HepG2 (cell line): Measurements from ENCODE around the gene CACNA1I. TPM values are rescaled to one million over a fixed set of nuclear protein-coding genes. Genes with fewer than 3 reads are reported as not detected.
A peak's percentile ranks its signal among the peaks of the same experiment; 100 is the strongest.

Source experiments
- ATAC-seq: fragments of 200-7000 bp; cut with Tn5 transposase; 3 replicates; pipeline ENCODE4 v1.9.1; 2020; ENCODE audit warnings: mild to moderate bottlenecking, moderate library complexity
- BruUV-seq: library from RNA; stranded (reverse); fragments of 400-500 nt; replicated peaks from 2 replicates; lab custom pipeline; 2021; lab: Mats Ljungman, UMichigan
- CTCF ChIA-PET: fragments of 300-600 bp; formaldehyde crosslinking; extraction: SDS; loops from one replicate; lab custom pipeline; 2021; ENCODE audit warnings: low total read pairs, inconsistent platforms, low intra/inter-chr PET ratio; lab: Yijun Ruan, JAX
- POLR2A ChIA-PET: fragments of 350-600 bp; sonication (Branson Sonifier 250); formaldehyde crosslinking; loops from one replicate; lab custom pipeline; 2020; ENCODE audit warnings: antibody characterized with exemption, inconsistent platforms; lab: Yijun Ruan, JAX
- DNase-seq: peaks from one replicate; pipeline ENCODE4 v3.0.0-alpha.2; 2015; ENCODE audit warnings: low spot score
- FAIRE-seq: peaks from 3 replicates; lab custom pipeline; 2011; peaks lifted over from hg19 to GRCh38; lab: Jason Lieb, UNC
- H2AFZ ChIP-seq: one replicate; pipeline ENCODE4 v1.6.1; 2011; ENCODE audit warnings: low read length, inconsistent platforms
- H3K27ac ChIP-seq: fragments of 300-600 bp; 3 replicates; pipeline ENCODE4 v1.8.0; 2011; ENCODE audit warnings: mixed run types, mild to moderate bottlenecking, mixed read lengths, low read length, inconsistent platforms; ENCODE audit not compliant: insufficient read depth; ENCODE audit errors: extremely low read length
- H3K27me3 ChIP-seq, 2 experiments: fragments of 200-600 bp in 1 of 2; 2 replicates in 1 of 2; 3 replicates in 1 of 2; pipeline versions ENCODE4 v1.6.0 to v1.8.0; 2011; ENCODE audit warnings: low read length in 2 of 2, mild to moderate bottlenecking in 2 of 2, moderate library complexity in 2 of 2, inconsistent platforms in 1 of 2; ENCODE audit not compliant: insufficient read depth in 2 of 2, control insufficient read depth in 1 of 2
- H3K36me3 ChIP-seq, 2 experiments: fragments of 200-600 bp in 1 of 2; replicated peaks in 1 of 2; 2 replicates in 1 of 2; 3 replicates in 1 of 2; pipeline versions ENCODE4 v1.5.1 to v1.8.0; 2011; ENCODE audit warnings: low read length in 2 of 2, inconsistent platforms in 1 of 2; ENCODE audit not compliant: insufficient read depth in 2 of 2, control insufficient read depth in 1 of 2
- H3K4me1 ChIP-seq: 2 replicates; pipeline ENCODE4 v1.5.1; 2012; ENCODE audit warnings: low read length, inconsistent platforms; ENCODE audit not compliant: insufficient read depth
- H3K4me2 ChIP-seq: 2 replicates; pipeline ENCODE4 v1.6.0; 2011; ENCODE audit warnings: low read depth, low read length, inconsistent platforms
- H3K4me3 ChIP-seq, 3 experiments: fragments of 200-600 bp in 1 of 3; sonication (generic), shearing (Covaris generic) in 1 of 3; replicated peaks in 1 of 3; 2 replicates each; pipeline ENCODE4 v1.5.1; 2011 to 2016; ENCODE audit warnings: low read length in 3 of 3, inconsistent platforms in 2 of 3, low read depth in 2 of 3, mild to moderate bottlenecking in 2 of 3, control low read depth in 1 of 3, mixed read lengths in 1 of 3; ENCODE audit not compliant: insufficient read depth in 1 of 3
- H3K79me2 ChIP-seq: one replicate; pipeline ENCODE4 v1.6.1; 2011; ENCODE audit warnings: low read length, inconsistent platforms; ENCODE audit not compliant: insufficient read depth
- H3K9ac ChIP-seq: 2 replicates; pipeline ENCODE4 v1.6.0; 2011; ENCODE audit warnings: mild to moderate bottlenecking, low read depth, low read length, inconsistent platforms; ENCODE audit not compliant: insufficient read depth
- H3K9me3 ChIP-seq: 2 replicates; pipeline ENCODE4 v1.5.1; 2012; ENCODE audit warnings: mild to moderate bottlenecking, low read length
- H4K20me1 ChIP-seq: 2 replicates; pipeline ENCODE4 v1.6.0; 2011; ENCODE audit warnings: inconsistent platforms, mild to moderate bottlenecking, low read length, moderate library complexity; ENCODE audit not compliant: insufficient read depth
- HNRNPUL1 ChIP-seq: fragments of 200-400 bp; formaldehyde crosslinking; IDR thresholded peaks from 2 replicates; pipeline ENCODE4 v1.6.1; 2017; ENCODE audit warnings: low read depth, mild to moderate bottlenecking, low read length, moderate library complexity
- MED8 ChIP-seq: sonication (generic); formaldehyde crosslinking; IDR thresholded peaks from 2 replicates; pipeline ENCODE4 v1.8.1; 2023; ENCODE audit warnings: mild to moderate bottlenecking, missing genetic modification reagents; ENCODE audit not compliant: insufficient replicate concordance
- NKX3-1 ChIP-seq: sonication (generic); formaldehyde crosslinking; IDR thresholded peaks from 2 replicates; pipeline ENCODE4 v1.5.0; 2020; ENCODE audit warnings: missing genetic modification reagents
- PAF1 ChIP-seq: IDR thresholded peaks from 2 replicates; pipeline ENCODE4 v1.6.1; 2016; ENCODE audit warnings: missing genetic modification reagents, missing compliant biosample characterization
- POLR2AphosphoS5 ChIP-seq: IDR thresholded peaks from 2 replicates; pipeline ENCODE4 v1.6.1; 2012; ENCODE audit warnings: low read depth, low read length
- RBM22 ChIP-seq: fragments of 200-400 bp; formaldehyde crosslinking; optimal IDR thresholded peaks from 2 replicates; pipeline ENCODE3; 2017; ENCODE audit warnings: mild to moderate bottlenecking, low read length, moderate library complexity
- ZNF260 ChIP-seq: sonication (generic); formaldehyde crosslinking; IDR thresholded peaks from 2 replicates; pipeline ENCODE4 v1.4.0; 2020; ENCODE audit warnings: missing genetic modification reagents, low read depth, mild to moderate bottlenecking, borderline replicate concordance
- ZNF441 ChIP-seq: sonication (generic); formaldehyde crosslinking; IDR thresholded peaks from 2 replicates; pipeline ENCODE4 v1.7.0; 2021; ENCODE audit warnings: missing genetic modification reagents, borderline replicate concordance
- ZNF558 ChIP-seq: sonication (generic); formaldehyde crosslinking; IDR thresholded peaks from 2 replicates; pipeline ENCODE4 v1.9.0; 2022; ENCODE audit warnings: mild to moderate bottlenecking, missing genetic modification reagents, borderline replicate concordance
- ZNF614 ChIP-seq: IDR thresholded peaks from 2 replicates; pipeline ENCODE4 v1.6.1; 2018; ENCODE audit warnings: missing biosample characterization, missing genetic modification reagents, inconsistent platforms, borderline replicate concordance
- ZNF629 ChIP-seq: sonication (generic); formaldehyde crosslinking; conservative IDR thresholded peaks from 2 replicates; pipeline ENCODE4 v1.5.0; 2020; ENCODE audit warnings: missing genetic modification reagents
- ZNF678 ChIP-seq: sonication (generic); formaldehyde crosslinking; IDR thresholded peaks from 2 replicates; pipeline ENCODE4 v1.4.0; 2020; ENCODE audit warnings: mild to moderate bottlenecking, missing genetic modification reagents
- WGBS: methylation state at CpG from one replicate; pipeline ENCODE4 v1.1.6; 2017; ENCODE audit warnings: low lambda C conversion rate; 5-methylcytosine and 5-hydroxymethylcytosine counted together
- in situ Hi-C: cut with HindIII; loops from 2 replicates; pipeline ENCODE4 v1.10.0; 2017; ENCODE audit warnings: low pct_unique_long_range_greater_than_20kb; ENCODE audit not compliant: extremely low pct_ligation_motif_present
- intact Hi-C: fragments of 100-400 bp; cut with micrococcal nuclease; formaldehyde crosslinking; loops from one replicate; pipeline ENCODE4 v1.10.0; 2022; ENCODE audit not compliant: unreplicated experiment
- polyA plus RNA-seq, 8 experiments: library from polyadenylated mRNA; depleted of rRNA in 3 of 8; stranded (reverse) in 7 of 8; unstranded in 1 of 8; fragments of >200 nt; fragmentation: Illumina TruSeq in 4 of 8; extraction: Trizol in 4 of 8; gene quantifications; 2 replicates each; pipeline versions ENCODE4 v1.2.1 to v1.2.3, GENCODE V29; 2011 to 2016; ENCODE audit warnings: low read depth in 4 of 8, missing spikeins in 1 of 8, mixed read lengths in 1 of 8; ENCODE audit not compliant: insufficient read depth in 1 of 8
- total RNA-seq, 5 experiments: library from RNA; depleted of rRNA; stranded (reverse); fragments of >200 nt; fragmentation: Illumina TruSeq; extraction: Trizol; gene quantifications; 2 replicates each; pipeline ENCODE4 v1.2.3, GENCODE V29; 2016; ENCODE audit warnings: low read depth in 1 of 5
- TF ChIP-seq, protein P1 (sequence below): sonication (generic); IDR thresholded peaks from 2 replicates; pipeline ENCODE4 v1.6.1; 2016; ENCODE audit warnings: low read depth, borderline replicate concordance
- TF ChIP-seq, protein P2 (sequence below), 2 experiments: IDR thresholded peaks; 2 replicates each; pipeline ENCODE4 v1.6.1; 2011 to 2012; ENCODE audit warnings: low read length in 2 of 2, borderline replicate concordance in 1 of 2, low read depth in 1 of 2, mild to moderate bottlenecking in 1 of 2, moderate library complexity in 1 of 2

Gene CACNA1I
- total and polyA plus RNA-seq, 2 of the 13 experiments (the other 11 are each of a cell fraction or from before 2014, with no cell fraction given): not detected

DNA sequence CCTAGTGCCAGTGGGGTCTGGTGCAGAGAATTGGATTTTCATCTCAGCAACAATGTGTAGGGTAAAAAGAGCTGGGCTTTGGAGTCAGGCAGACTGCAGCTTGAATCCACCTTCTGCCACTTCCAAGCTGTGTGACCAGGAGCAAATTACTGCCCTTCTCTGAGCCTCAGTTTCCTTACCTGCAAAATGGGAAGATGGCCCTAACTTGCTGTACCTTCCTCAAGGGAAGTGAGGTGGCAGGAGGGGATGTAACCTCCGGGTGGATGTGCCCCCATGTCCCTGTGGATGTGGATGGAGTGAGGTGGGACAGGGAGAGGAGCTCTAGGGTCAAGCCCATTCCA, 90.9 kb downstream of the CACNA1I start:
- no TSS peak for BruUV-seq
- intact Hi-C loops: no loop called here
- TF ChIP-seq RBM22: no peak
- peak; percentile 44; the same call in 1 of the 2 replicates for TF ChIP-seq ZNF629
- Histone ChIP-seq H4K20me1 (no peaks in the 10 kb centered on the region), H2AFZ (no peak overlapping the region), H3K9ac (no peak overlapping the region), H3K79me2 (no peaks in the 10 kb centered on the region), H3K27ac (no peak overlapping the region), H3K4me2 (no peak overlapping the region), H3K4me1 (0 out of 2 replicates have a peak, but pooled peaks cover 8% of the 10 kb centered on the region), H3K36me3 (no peaks in the 10 kb centered on the region), H3K4me3 (no peak overlapping the region), H3K27me3 (peaks cover 8 to 59% of the 10 kb centered on the region in 2 experiments), H3K9me3 (no peaks in the 10 kb centered on the region)
- CTCF ChIA-PET: no interaction called here
- in situ Hi-C loops: no loop called here
- WGBS: 0% methylated on average over 1 of the region's 1 CpG
- ATAC-seq (no peak), DNase-seq (no peak), FAIRE-seq (no peak)
- POLR2A ChIA-PET: no interaction called here

DNA sequence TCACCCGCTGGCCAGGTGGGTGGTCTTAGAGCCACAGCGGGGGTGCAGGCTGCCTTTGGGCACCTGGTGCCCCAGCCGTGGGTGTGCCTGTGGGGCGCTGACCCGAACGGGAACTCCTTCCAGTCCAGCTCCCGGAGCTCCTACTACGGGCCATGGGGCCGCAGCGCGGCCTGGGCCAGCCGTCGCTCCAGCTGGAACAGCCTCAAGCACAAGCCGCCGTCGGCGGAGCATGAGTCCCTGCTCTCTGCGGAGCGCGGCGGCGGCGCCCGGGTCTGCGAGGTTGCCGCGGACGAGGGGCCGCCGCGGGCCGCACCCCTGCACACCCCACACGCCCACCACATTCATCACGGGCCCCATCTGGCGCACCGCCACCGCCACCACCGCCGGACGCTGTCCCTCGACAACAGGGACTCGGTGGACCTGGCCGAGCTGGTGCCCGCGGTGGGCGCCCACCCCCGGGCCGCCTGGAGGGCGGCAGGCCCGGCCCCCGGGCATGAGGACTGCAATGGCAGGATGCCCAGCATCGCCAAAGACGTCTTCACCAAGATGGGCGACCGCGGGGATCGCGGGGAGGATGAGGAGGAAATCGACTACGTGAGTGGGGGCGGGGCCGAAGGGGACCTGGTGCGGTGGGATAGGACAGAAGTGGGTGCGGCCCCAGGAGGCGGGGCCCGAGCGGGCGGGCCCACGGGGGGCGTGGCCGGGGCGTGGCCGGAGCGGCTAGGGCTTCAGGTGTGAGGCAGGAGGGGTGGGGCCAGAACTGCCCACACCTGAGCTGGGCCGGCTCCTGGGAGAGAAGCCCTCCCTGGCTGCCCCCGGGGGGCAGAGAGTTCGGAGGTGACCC, 91.5 kb downstream of the CACNA1I start:
- Histone ChIP-seq H3K9ac (no peak overlapping the region), H2AFZ (no peak overlapping the region), H3K4me1 (0 out of 2 replicates have a peak, but pooled peaks cover 8% of the 10 kb centered on the region), H3K4me2 (no peak overlapping the region), H3K9me3 (no peaks in the 10 kb centered on the region), H3K79me2 (no peaks in the 10 kb centered on the region), H3K4me3 (no peak overlapping the region), H3K27ac (no peak overlapping the region), H3K36me3 (no peaks in the 10 kb centered on the region), H3K27me3 (peaks cover 8 to 53% of the 10 kb centered on the region in 2 experiments), H4K20me1 (no peaks in the 10 kb centered on the region)
- WGBS: 39% methylated on average over 30 of the region's 77 CpGs
- intact Hi-C loops (no loop called here), in situ Hi-C loops (no loop called here)
- no TSS peak for BruUV-seq
- DNase-seq (no peak), FAIRE-seq (no peak), ATAC-seq (no peak)
- CTCF ChIA-PET: no interaction called here
- POLR2A ChIA-PET: no interaction called here
- TF ChIP-seq ZNF678 (CRISPR knock-in tag) (no peak), PAF1 (CRISPR knock-in tag) (no peak), NKX3-1 (CRISPR knock-in tag) (no peak), ZNF614 (CRISPR knock-in tag) (no peak), POLR2AphosphoS5 (no peak), ZNF260 (CRISPR knock-in tag) (no peak), HNRNPUL1 (no peak), ZNF441 (CRISPR knock-in tag) (no peak), ZNF558 (CRISPR knock-in tag) (no peak), MED8 (no peak)
- TF ChIP-seq, protein P1, sequence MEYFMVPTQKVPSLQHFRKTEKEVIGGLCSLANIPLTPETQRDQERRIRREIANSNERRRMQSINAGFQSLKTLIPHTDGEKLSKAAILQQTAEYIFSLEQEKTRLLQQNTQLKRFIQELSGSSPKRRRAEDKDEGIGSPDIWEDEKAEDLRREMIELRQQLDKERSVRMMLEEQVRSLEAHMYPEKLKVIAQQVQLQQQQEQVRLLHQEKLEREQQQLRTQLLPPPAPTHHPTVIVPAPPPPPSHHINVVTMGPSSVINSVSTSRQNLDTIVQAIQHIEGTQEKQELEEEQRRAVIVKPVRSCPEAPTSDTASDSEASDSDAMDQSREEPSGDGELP: no peak
- TF ChIP-seq, protein P2, sequence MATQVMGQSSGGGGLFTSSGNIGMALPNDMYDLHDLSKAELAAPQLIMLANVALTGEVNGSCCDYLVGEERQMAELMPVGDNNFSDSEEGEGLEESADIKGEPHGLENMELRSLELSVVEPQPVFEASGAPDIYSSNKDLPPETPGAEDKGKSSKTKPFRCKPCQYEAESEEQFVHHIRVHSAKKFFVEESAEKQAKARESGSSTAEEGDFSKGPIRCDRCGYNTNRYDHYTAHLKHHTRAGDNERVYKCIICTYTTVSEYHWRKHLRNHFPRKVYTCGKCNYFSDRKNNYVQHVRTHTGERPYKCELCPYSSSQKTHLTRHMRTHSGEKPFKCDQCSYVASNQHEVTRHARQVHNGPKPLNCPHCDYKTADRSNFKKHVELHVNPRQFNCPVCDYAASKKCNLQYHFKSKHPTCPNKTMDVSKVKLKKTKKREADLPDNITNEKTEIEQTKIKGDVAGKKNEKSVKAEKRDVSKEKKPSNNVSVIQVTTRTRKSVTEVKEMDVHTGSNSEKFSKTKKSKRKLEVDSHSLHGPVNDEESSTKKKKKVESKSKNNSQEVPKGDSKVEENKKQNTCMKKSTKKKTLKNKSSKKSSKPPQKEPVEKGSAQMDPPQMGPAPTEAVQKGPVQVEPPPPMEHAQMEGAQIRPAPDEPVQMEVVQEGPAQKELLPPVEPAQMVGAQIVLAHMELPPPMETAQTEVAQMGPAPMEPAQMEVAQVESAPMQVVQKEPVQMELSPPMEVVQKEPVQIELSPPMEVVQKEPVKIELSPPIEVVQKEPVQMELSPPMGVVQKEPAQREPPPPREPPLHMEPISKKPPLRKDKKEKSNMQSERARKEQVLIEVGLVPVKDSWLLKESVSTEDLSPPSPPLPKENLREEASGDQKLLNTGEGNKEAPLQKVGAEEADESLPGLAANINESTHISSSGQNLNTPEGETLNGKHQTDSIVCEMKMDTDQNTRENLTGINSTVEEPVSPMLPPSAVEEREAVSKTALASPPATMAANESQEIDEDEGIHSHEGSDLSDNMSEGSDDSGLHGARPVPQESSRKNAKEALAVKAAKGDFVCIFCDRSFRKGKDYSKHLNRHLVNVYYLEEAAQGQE (IDR thresholded peaks at IDR 0.05; ENCODE audit: borderline replicate concordance in 1 of 2, low read depth in 1 of 2, low read length in 2 of 2): no peak
